ENCODE results near the gene SLC3A2. TPM values are rescaled to one million over a fixed set of nuclear protein-coding genes. Genes with fewer than 3 reads are reported as not detected.
A peak's percentile ranks its signal among the peaks of the same experiment; 100 is the strongest.

The SLC3A2 gene
- 143 TPM for total RNA-seq

DNA sequence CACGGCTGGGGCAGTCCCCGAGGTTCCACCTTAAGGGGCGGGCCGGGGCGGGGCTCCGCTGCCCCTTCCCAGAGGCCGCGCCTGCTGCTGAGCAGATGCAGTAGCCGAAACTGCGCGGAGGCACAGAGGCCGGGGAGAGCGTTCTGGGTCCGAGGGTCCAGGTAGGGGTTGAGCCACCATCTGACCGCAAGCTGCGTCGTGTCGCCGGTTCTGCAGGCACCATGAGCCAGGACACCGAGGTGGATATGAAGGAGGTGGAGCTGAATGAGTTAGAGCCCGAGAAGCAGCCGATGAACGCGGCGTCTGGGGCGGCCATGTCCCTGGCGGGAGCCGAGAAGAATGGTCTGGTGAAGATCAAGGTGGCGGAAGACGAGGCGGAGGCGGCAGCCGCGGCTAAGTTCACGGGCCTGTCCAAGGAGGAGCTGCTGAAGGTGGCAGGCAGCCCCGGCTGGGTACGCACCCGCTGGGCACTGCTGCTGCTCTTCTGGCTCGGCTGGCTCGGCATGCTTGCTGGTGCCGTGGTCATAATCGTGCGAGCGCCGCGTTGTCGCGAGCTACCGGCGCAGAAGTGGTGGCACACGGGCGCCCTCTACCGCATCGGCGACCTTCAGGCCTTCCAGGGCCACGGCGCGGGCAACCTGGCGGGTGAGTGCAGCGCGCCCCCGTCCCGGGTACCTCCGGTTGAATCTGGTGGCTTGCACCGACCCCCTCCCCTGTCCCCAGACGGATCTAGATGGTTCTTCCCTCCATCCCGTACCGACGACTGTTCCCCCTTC lies at the start of gene SLC3A2:
SLC3A2 (plus strand) TSS at position 94 of the 776 bp plus-strand sequence; CDS start at position 222, 128 bp downstream.
- Histone ChIP-seq H3K4me3 (peak within 1 kb of the TSS; percentile 56 to 95), H3K36me3 (peaks cover 30 to 38% of the 10 kb centered on the region in 2 donors), H3K27me3 (no peaks in the 10 kb centered on the region), H3K27ac (peak within 1 kb of the TSS; percentile 91 to 98), H3K4me1 (peaks cover 17 to 44% of the 10 kb centered on the region in 2 donors), H3K9me3 (no peaks in the 10 kb centered on the region)
- DNase-seq (ENCODE audit: low spot score in 2 of 2), result peak; percentile 70 to 94
- TF ChIP-seq, protein P1, sequence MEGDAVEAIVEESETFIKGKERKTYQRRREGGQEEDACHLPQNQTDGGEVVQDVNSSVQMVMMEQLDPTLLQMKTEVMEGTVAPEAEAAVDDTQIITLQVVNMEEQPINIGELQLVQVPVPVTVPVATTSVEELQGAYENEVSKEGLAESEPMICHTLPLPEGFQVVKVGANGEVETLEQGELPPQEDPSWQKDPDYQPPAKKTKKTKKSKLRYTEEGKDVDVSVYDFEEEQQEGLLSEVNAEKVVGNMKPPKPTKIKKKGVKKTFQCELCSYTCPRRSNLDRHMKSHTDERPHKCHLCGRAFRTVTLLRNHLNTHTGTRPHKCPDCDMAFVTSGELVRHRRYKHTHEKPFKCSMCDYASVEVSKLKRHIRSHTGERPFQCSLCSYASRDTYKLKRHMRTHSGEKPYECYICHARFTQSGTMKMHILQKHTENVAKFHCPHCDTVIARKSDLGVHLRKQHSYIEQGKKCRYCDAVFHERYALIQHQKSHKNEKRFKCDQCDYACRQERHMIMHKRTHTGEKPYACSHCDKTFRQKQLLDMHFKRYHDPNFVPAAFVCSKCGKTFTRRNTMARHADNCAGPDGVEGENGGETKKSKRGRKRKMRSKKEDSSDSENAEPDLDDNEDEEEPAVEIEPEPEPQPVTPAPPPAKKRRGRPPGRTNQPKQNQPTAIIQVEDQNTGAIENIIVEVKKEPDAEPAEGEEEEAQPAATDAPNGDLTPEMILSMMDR (IDR thresholded peaks at IDR 0.05), result peak; percentile 64 to 89 (median 85)
- intact Hi-C loops (cut with DNase I), result loop anchor here (1.0 to 10.0 kb wide), 4 partner anchors 19 to 734 kb away; partner anchors contain the start of genes NXF1 and PLAAT3

DNA sequence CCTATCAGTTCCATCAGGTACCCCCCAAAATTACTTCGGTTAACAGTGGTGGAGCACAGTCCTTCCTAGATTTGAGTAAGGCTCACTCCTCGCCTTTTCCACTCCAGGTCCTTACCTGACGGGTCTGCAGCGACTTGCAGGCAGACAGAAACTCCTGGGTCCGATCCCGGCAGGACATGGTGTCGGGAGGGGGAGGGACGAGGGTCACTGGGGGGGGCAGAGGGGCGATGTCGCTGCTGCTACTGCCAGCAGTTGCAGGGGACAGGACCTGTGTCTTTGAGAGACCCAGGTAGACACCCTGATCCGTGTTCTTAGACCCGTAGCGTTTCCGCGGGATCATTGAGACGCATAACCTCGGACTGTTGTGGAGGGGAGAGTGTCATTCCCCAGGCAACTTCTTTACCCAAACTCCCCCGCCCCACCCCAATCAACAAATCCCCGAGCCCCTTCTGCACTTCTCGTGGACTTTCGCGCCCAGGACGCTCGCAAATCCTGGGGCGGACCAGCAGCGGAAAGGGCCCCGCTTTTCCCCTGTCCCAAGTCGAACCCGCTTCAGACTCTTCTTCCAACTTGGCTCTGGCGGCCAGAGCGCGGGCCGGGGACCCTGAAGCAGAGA lies 49.7 kb upstream of the SLC3A2 start:
- TF ChIP-seq, protein P1 (IDR thresholded peaks at IDR 0.05), result no peak
- no peaks in the 10 kb centered on the region for H3K27me3 ChIP-seq
- H3K4me1 ChIP-seq, result peaks cover 0 to 31% of the 10 kb centered on the region in 2 donors
- H3K27ac ChIP-seq, result peak overlapping the region; percentile 90 to 95
- no peak for DNase-seq (ENCODE audit: low spot score in 2 of 2)
- H3K4me3 ChIP-seq, result peak overlapping the region; percentile 74 to 77
- no peaks in the 10 kb centered on the region for H3K9me3 ChIP-seq
- intact Hi-C loops (cut with DNase I), result loop anchor here (1.0 to 5.0 kb wide), 4 partner anchors 8 to 219 kb away; partner anchors contain the start of genes BSCL2, EML3, GNG3 and HNRNPUL2
- peaks cover 29 to 39% of the 10 kb centered on the region in 2 donors for H3K36me3 ChIP-seq

DNA sequence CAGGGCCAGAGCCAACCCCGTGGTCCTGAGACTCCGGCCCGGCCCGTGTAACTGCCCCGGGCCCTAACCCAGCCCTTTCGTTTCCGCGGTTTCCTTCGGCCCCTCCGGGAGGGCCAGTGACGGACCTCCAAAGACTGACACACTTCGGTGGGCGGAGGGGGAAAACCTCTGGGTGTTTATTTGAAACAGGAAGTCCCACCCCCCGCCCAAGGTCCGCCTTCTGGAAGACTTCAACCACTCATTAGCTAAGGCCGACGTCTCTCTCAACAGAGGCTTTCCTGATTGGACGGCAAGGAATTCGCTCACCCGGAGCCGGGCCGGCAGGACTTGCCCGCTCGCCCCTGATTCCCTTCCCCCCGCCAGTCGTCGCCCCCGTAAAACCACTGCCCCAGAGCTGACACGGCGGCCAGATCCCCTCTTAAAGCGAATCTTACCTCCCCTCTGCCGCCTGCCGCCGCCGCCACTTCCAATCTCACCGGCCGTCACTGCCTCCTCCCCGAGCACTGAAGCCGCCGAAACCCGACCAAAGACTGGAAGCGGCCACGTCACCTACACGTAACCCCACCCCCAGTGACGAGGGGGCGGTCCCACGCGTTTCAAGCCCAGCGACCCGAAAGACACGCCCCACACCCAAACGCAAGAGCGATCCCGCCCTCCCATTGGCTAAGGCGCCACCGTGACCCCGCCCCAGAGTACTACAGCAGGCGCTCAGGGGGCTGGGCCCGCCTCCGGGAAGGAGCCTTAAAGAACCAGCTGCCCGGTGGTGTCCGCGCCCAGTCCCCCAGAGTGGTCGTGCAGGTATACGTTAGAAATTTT lies 49.0 kb upstream of the SLC3A2 start, which contains the start of gene STX5:
STX5 (minus strand) TSS at position 532 of the 816 bp plus-strand sequence. CDS start 808 bp downstream, outside the sequence.
- Histone ChIP-seq H3K27ac (peak within 1 kb of the TSS; percentile 90 to 95), H3K27me3 (no peaks in the 10 kb centered on the region), H3K36me3 (peaks cover 22 to 32% of the 10 kb centered on the region in 2 donors), H3K4me1 (peaks cover 0 to 31% of the 10 kb centered on the region in 2 donors), H3K9me3 (no peaks in the 10 kb centered on the region), H3K4me3 (peak within 1 kb of the TSS; percentile 74 to 77)
- DNase-seq (ENCODE audit: low spot score in 2 of 2), result peak; percentile 96 to 100
- TF ChIP-seq, protein P1 (IDR thresholded peaks at IDR 0.05), result no peak
- intact Hi-C loops (cut with DNase I), result loop anchor here (1.0 to 5.0 kb wide), 7 partner anchors 8 to 219 kb away; partner anchors contain the start of genes BSCL2, EML3, GNG3 and HNRNPUL2

DNA sequence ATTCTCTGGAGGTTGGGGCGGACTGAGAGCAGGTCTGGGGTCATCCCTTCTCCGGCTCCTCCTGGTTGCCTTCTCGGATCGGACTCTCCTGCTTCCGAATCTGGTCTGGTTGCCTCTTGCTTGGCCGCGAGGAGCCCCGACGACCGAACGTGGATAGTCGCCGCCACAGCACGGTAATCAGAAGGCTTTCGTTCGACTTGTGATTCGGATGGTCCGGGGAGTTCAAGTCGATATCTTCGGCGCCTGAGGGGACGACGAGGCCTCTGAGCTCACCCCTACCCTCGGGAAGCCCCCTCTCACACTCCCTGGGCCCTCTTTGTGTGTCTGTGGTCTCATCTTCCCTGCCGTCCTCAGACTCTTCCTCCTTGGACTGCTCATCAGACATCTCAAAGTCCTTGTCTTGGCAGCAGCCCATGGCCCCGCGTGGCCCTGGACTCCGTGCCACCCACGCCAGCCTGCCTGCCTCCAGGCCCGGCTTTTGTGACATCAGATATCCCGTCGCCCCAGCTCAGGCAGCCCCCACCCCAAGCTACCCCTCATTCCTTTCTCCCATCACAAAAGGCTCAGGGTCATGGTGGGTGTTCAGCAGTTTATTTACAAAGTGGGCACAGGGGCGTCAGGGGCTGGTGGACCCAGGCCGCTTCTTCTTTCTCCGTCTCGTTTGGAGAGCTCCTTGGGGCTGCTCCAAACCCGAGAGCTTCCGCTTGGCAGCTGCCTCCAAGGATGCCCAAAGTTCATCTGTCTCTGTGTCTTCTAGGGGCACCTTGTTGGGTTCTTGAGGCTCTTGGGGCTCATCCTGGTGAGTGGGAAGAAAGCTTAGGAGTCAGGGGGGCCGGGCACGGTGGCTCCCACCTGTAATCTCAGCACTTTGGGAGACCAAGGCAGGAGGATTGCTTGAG lies 48.1 kb upstream of the SLC3A2 start, which contains the start of gene TEX54:
TEX54 (minus strand) TSS at position 506 of the 899 bp plus-strand sequence.
- DNase-seq (ENCODE audit: low spot score in 2 of 2), result peak in 1 of 2 donors; percentile 74

More for the DNA sequence above, 48.1 kb upstream of the SLC3A2 start, which contains the start of gene TEX54:
- TF ChIP-seq, protein P1 (IDR thresholded peaks at IDR 0.05), result no peak
- peak within 1 kb of the TSS; percentile 90 to 95 for H3K27ac ChIP-seq
- H3K27me3 ChIP-seq, result no peaks in the 10 kb centered on the region
- intact Hi-C loops (cut with DNase I), result loop anchor here (1.0 to 5.0 kb wide), 5 partner anchors 23 to 220 kb away; partner anchors contain the start of genes BSCL2, EML3, GNG3 and NXF1
- peaks cover 13 to 23% of the 10 kb centered on the region in 2 donors for H3K36me3 ChIP-seq
- no peaks in the 10 kb centered on the region for H3K9me3 ChIP-seq
- peaks cover 0 to 31% of the 10 kb centered on the region in 2 donors for H3K4me1 ChIP-seq
- H3K4me3 ChIP-seq, result peak within 1 kb of the TSS; percentile 74 to 77
